PFSK-1 (cell line): ENCODE measurements around the gene XRCC1.

Experiments
- FOXP2 ChIP-seq: optimal IDR thresholded peaks from 2 replicates; pipeline ENCODE3; 2011; ENCODE audit warnings: borderline replicate concordance, control low read depth, inconsistent platforms; ENCODE audit not compliant: insufficient read depth; ENCODE audit errors: extremely low read length, extremely low read depth
- POLR2AphosphoS5 ChIP-seq: IDR thresholded peaks from 2 replicates; pipeline ENCODE4 v1.6.1; 2012; ENCODE audit warnings: low read depth, mild to moderate bottlenecking, control low read depth, low read length, moderate library complexity
- REST ChIP-seq, 2 experiments: IDR thresholded peaks; 2 replicates each; pipeline versions ENCODE4 v1.6.1 to v1.8.0; 2011 to 2012; ENCODE audit warnings: low read depth in 2 of 2, low read length in 2 of 2, control low read depth in 1 of 2, inconsistent platforms in 1 of 2, mild to moderate bottlenecking in 1 of 2, moderate library complexity in 1 of 2; ENCODE audit not compliant: insufficient read depth in 1 of 2
- SIN3A ChIP-seq: IDR thresholded peaks from 2 replicates; pipeline ENCODE4 v1.6.1; 2012; ENCODE audit warnings: mild to moderate bottlenecking, low read length, moderate library complexity, borderline replicate concordance; ENCODE audit not compliant: insufficient read depth
- TAF1 ChIP-seq: IDR thresholded peaks from 2 replicates; pipeline ENCODE4 v1.6.1; 2012; ENCODE audit warnings: low read length, control low read depth, borderline replicate concordance; ENCODE audit not compliant: insufficient read depth

The XRCC1 gene

GRCh38 chr19:43499042-43499441 lies 76.3 kb downstream of the XRCC1 start:
- TF ChIP-seq FOXP2 = no peak
- no peak for TF ChIP-seq REST (IDR thresholded peaks at IDR 0.05; ENCODE audit: insufficient read depth in 1 of 2, low read depth in 2 of 2, low read length in 2 of 2)
- no peak for TF ChIP-seq SIN3A
- TF ChIP-seq TAF1 = no peak
- TF ChIP-seq POLR2AphosphoS5 = no peak

- TF ChIP-seq REST (IDR thresholded peaks at IDR 0.05; ENCODE audit: insufficient read depth in 1 of 2, low read depth in 2 of 2, low read length in 2 of 2) (no peak), TAF1 (no peak), SIN3A (no peak), POLR2AphosphoS5 (no peak), FOXP2 (no peak)
Measured at GRCh38 chr19:43498233-43498842, 77.0 kb downstream of the XRCC1 start.

GRCh38 chr19:43496960-43497359 lies 78.4 kb downstream of the XRCC1 start:
- no peak for TF ChIP-seq TAF1
- no peak for TF ChIP-seq REST (IDR thresholded peaks at IDR 0.05; ENCODE audit: insufficient read depth in 1 of 2, low read depth in 2 of 2, low read length in 2 of 2)
- no peak for TF ChIP-seq SIN3A
- TF ChIP-seq FOXP2 = no peak
- TF ChIP-seq POLR2AphosphoS5 = no peak

- TF ChIP-seq SIN3A (no peak), FOXP2 (no peak), POLR2AphosphoS5 (no peak), TAF1 (no peak), REST (IDR thresholded peaks at IDR 0.05; ENCODE audit: insufficient read depth in 1 of 2, low read depth in 2 of 2, low read length in 2 of 2) (no peak)
Measured at GRCh38 chr19:43495082-43495481, 80.2 kb downstream of the XRCC1 start.
